Measurements from ENCODE around the gene SALL1. TPM values are rescaled to one million over a fixed set of nuclear protein-coding genes. Genes with fewer than 3 reads are reported as not detected.

SALL1 gene
- total and polyA plus RNA-seq, 2 of the 8 experiments (the other 6 are each of a cell fraction or from before 2014, with no cell fraction given), result 33.7 to 56.8 TPM

DNA sequence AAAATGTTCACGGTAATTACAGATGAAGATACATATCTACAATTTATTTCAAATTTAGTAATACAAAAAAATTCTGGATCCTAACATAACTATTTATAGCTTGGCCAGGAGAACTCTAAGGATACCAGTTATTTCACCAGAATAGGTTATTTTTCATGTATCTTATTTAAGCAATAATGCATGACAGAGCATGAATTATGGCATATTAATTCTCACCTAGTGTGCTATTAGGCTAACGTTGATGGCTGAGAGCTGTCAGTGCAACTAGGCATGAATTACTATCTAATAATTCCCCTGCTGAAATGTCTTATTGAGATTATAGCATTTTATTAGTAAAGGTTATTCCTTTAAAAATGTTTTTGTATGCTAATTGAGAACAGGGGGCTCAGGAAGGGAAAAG is 44.5 kb downstream of the SALL1 start:
- no peak for DNase-seq (ENCODE audit: low read depth in 1 of 2, low spot score in 2 of 2)
- no peak overlapping the region for H3K23ac ChIP-seq (ENCODE audit: insufficient read length)
- 90% methylated on average over 2 of the region's 2 CpGs; no CpG with 5 or more reads in 1 of the 2 experiments for WGBS, 2 experiments (ENCODE audit: extremely low coverage in 1 of 2, insufficient coverage in 1 of 2, insufficient read length in 1 of 2, insufficient replicate concordance in 2 of 2, low coverage in 1 of 2, low lambda C conversion rate in 2 of 2, missing lambda C conversion rate in 1 of 2)
- H2BK120ac ChIP-seq (replicated peaks; ENCODE audit: low read depth, low read length), result no peak overlapping the region
- no peak for FAIRE-seq
- H2AK5ac ChIP-seq (ENCODE audit: low read depth, low read length), result no peak overlapping the region
- no peak overlapping the region for H2BK20ac ChIP-seq (ENCODE audit: low read length)
- H4K91ac ChIP-seq (replicated peaks; ENCODE audit: insufficient read length, low read length), result no peak overlapping the region
- H3K27ac ChIP-seq (ENCODE audit: low read depth, low read length), result no peak overlapping the region
- H3K27me3 ChIP-seq (replicated peaks in 1 of 4; ENCODE audit: control insufficient read depth in 3 of 4, extremely low read depth in 1 of 4, insufficient read depth in 3 of 4, low read length in 3 of 4), result no peaks in the 10 kb centered on the region; a peak in 2 of 7 replicates
- H2BK5ac ChIP-seq (ENCODE audit: low read depth, low read length), result no peak overlapping the region
- H3K4me2 ChIP-seq (ENCODE audit: insufficient read depth in 1 of 2, low read depth in 2 of 2, low read length in 2 of 2), result no peak overlapping the region
- ChIA-PET POLR2A (ENCODE audit: partially characterized antibody) (no interaction called here), CTCF (ENCODE audit: partially characterized antibody) (interaction anchor here (1.2 kb wide), 1 partner anchor 8 kb away, joined by 3 read pairs; no protein-coding TSS in a partner anchor)
- H4K8ac ChIP-seq (ENCODE audit: extremely low read depth, insufficient read depth, low read length), result no peak overlapping the region
- H4K20me1 ChIP-seq (replicated peaks in 1 of 2; ENCODE audit: control insufficient read depth in 1 of 2, insufficient read depth in 2 of 2, low read length in 2 of 2), result no peaks in the 10 kb centered on the region
- H3K23me2 ChIP-seq (ENCODE audit: low read depth, low read length), result no peaks in the 10 kb centered on the region
- H3K36me3 ChIP-seq (ENCODE audit: control insufficient read depth in 2 of 4, insufficient read depth in 4 of 4, low read length in 3 of 4), result no peaks in the 10 kb centered on the region
- peaks cover 0 to 8% (median 4%) of the 10 kb centered on the region in 4 experiments; a peak in 5 of 7 replicates for H3K4me1 ChIP-seq (replicated peaks in 1 of 4; ENCODE audit: control insufficient read depth in 3 of 4, insufficient read depth in 4 of 4, low read length in 3 of 4)
- H3K9ac ChIP-seq (replicated peaks in 1 of 4; ENCODE audit: extremely low read depth in 1 of 4, low read depth in 3 of 4, low read length in 3 of 4), result no peak overlapping the region
- no peak overlapping the region for H4K5ac ChIP-seq (ENCODE audit: insufficient read length, low read depth, low read length)
- H3K14ac ChIP-seq (ENCODE audit: insufficient read length), result no peak overlapping the region
- no peak overlapping the region for H2BK15ac ChIP-seq (ENCODE audit: low read length)
- H2BK12ac ChIP-seq (ENCODE audit: low read depth, low read length), result no peak overlapping the region
- no peaks in the 10 kb centered on the region for H3K79me2 ChIP-seq (ENCODE audit: control insufficient read depth in 1 of 2, insufficient read depth in 2 of 2, low read length in 2 of 2)
- no peak overlapping the region for H3K4me3 ChIP-seq (ENCODE audit: extremely low read depth in 1 of 4, insufficient read depth in 2 of 4, low read depth in 3 of 4, low read length in 4 of 4)
- no peaks in the 10 kb centered on the region for H3K79me1 ChIP-seq (ENCODE audit: low read depth, low read length)
- no peak overlapping the region for H2AFZ ChIP-seq (ENCODE audit: low read length)
- no peak overlapping the region for H3K4ac ChIP-seq (replicated peaks; ENCODE audit: insufficient read length, low read depth, low read length)
- no peaks in the 10 kb centered on the region; a peak in 1 of 4 replicates for H3K9me3 ChIP-seq (ENCODE audit: insufficient read depth in 2 of 2, low read depth in 1 of 2, low read length in 1 of 2)
- H3K18ac ChIP-seq (ENCODE audit: extremely low read depth, low read length), result no peak overlapping the region
- H3K56ac ChIP-seq (replicated peaks; ENCODE audit: insufficient read length, low read depth, low read length), result no peak overlapping the region
- TF ChIP-seq RAD21 (IDR thresholded peaks at IDR 0.05 in 1 of 2, conservative IDR thresholded peaks at IDR 0.05 in 1 of 2; ENCODE audit: low read depth in 2 of 2, low read length in 2 of 2), result no peak
- TF ChIP-seq CTBP2 (IDR thresholded peaks at IDR 0.05; ENCODE audit: borderline replicate concordance, insufficient read depth, insufficient read length, low read length), result no peak
- no peak for TF ChIP-seq CHD1 (IDR thresholded peaks at IDR 0.05; ENCODE audit: low read depth, low read length)
- no peak for TF ChIP-seq GABPA (IDR thresholded peaks at IDR 0.05; ENCODE audit: borderline replicate concordance, insufficient read depth, low read length)
- TF ChIP-seq KDM1A (IDR thresholded peaks at IDR 0.05; ENCODE audit: borderline replicate concordance, low read length), result no peak
- TF ChIP-seq, protein P1, sequence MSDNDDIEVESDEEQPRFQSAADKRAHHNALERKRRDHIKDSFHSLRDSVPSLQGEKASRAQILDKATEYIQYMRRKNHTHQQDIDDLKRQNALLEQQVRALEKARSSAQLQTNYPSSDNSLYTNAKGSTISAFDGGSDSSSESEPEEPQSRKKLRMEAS (IDR thresholded peaks at IDR 0.05), result no peak
- no peak for TF ChIP-seq SP2 (IDR thresholded peaks at IDR 0.05; ENCODE audit: low read length)
- no peak for TF ChIP-seq EZH2 (IDR thresholded peaks at IDR 0.05; ENCODE audit: low read depth, low read length, severe bottlenecking)
- no peak for TF ChIP-seq JUND (IDR thresholded peaks at IDR 0.05; ENCODE audit: low read length)
- no peak for TF ChIP-seq JUN (IDR thresholded peaks at IDR 0.05; ENCODE audit: low read depth, low read length)
- TF ChIP-seq KDM4A (IDR thresholded peaks at IDR 0.05; ENCODE audit: low read depth, low read length, severe bottlenecking), result no peak
- TF ChIP-seq ASH2L (IDR thresholded peaks at IDR 0.05; ENCODE audit: low read length), result no peak
- TF ChIP-seq CHD2 (IDR thresholded peaks at IDR 0.05; ENCODE audit: low read length), result no peak
- no peak for TF ChIP-seq TBP (IDR thresholded peaks at IDR 0.05; ENCODE audit: low read depth, low read length)
- TF ChIP-seq EGR1 (IDR thresholded peaks at IDR 0.05; ENCODE audit: borderline replicate concordance, low read depth, low read length), result no peak

Measured in H1 (cell line).